Measurements from ENCODE around the gene EMC8.
"Not testable (repeated sequence)": the region's sequence is repeated elsewhere in the genome, so short reads cannot be mapped to it uniquely, and the experiment has no call there.

EMC8 gene

DNA sequence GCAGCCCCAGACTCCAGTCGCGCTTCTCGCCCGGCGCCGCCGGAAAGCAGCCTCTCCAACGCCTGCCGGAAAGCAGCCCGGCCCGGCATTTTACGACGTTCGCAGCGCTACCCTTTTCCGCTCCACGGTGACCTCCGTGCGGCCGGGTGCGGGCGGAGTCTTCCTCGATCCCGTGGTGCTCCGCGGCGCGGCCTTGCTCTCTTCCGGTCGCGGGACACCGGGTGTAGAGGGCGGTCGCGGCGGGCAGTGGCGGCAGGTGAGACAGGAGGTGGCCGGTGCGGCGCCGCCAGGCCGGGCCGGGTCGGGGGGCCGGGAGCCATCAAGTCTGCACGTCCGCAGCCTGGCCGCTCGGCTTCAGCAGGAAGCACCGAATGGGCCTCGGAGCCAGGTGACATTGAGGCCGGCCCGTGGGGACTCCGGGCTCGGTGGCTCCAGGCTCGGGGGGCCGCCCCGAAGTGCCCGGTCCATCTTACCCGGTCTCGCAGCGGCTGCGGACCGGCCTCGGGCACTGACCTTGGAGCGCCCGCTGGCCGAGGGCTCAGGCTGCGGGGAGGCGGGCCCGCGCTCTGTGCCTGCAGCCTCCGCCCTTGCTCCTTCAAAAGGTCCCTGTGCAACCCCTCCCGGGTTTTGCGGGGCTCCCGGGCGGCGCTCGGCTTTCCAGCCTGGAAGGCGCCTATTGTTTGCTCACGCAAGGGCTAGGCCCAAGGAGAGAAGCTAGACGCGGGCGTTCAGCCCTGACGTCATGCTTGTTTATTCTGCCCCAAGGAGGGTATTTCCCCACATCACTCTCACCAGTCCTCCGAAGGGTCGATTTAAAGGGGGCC lies at the start of gene EMC8, which contains the start of gene COX4I1:
TSS of gene EMC8 (minus strand) at position 48 of the 824 bp plus-strand sequence. CDS start 249 bp downstream, outside the sequence.
TSS of gene COX4I1 (plus strand) at position 199 of the 824 bp plus-strand sequence. CDS start 1,511 bp downstream, outside the sequence.
- peak; percentile 83 to 91 for DNase-seq (ENCODE audit: low read depth in 1 of 2, low spot score in 1 of 2)

DNA sequence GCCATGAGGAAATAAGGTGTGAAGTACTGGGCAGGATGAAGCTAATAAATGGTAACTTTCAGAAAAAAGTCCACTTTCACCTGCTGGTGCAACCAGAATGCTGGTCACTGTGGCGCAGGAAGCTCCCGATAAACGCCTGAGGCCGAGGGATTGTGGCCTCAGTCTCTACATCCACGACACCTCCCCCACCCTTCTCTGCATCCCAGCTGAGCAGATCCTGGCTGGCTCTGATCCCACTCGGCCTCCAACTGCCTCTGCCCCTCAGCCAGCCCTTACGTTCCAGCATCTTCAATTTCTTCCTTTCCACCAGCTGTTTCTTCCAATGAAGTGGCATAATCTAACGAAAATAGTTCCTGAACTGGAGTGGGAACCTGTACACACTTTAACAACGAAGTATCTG lies 49.6 kb upstream of the EMC8 start:
- no peak for DNase-seq (ENCODE audit: low read depth in 1 of 2, low spot score in 1 of 2)

DNA sequence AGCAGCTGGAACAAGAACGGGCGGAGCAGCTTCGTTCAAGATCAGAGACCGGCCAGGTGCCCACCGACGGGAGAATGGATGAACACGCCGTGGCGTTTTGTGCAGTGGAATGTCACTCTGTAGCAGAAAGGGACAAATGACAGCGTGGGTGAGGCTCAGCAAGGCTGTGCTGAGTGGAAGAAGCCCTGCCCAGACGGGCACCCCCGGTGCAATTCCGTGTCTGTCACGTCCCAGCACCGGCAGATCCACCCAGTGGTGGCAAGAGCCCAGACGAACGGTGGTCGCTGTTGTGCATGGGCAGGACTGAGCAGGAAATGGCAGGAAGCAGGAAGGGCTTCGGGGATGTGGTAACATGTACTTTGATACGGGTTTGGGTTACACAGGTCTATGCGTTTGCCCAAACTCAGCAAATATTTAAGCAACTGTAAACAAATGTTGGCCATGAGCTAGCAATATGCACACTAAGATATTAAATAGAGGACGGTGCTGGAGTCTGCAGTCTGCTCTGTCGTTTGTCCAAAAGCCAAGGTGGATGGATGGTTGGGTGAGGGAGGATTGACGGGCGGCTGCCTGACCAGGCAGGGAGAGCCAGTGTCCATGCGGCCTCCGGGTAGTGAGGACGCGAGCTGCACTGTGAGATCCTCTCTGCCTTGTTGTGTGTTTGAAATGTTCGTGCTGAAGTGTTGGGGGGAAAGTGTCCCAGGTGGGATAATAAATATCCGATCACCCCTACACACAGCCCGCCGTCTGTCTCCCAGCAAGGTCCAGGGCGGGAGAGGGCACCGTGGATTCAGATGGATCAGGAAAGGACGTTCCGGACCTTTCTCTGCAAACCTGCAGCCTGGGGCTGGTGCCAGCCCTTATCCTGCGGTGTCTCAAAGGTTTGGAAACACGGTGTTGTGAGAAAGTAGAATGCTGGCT lies 48.6 kb upstream of the EMC8 start:
- DNase-seq (ENCODE audit: low read depth in 1 of 2, low spot score in 1 of 2), result no peak

DNA sequence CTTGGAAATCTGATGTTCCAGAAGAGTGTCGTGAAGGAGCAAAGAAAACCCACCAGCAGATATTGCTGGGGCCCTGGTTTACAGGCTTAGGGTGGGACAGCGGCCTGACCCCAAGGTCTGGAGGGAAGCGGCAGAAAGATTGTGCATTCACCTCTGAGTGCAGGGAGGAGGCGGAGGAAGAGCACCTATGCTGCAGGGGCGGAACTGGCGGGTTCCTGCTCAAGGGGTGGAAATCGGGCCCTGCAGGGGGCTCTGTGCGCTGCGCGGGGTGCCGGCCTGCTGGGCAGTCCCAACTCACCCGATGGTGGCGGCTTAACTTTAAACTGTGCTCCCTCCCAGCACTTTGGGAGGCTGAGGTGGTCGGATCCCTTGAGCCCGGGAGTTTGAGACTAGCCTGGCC lies 47.7 kb upstream of the EMC8 start:
- no peak for DNase-seq (ENCODE audit: low read depth in 1 of 2, low spot score in 1 of 2)

DNA sequence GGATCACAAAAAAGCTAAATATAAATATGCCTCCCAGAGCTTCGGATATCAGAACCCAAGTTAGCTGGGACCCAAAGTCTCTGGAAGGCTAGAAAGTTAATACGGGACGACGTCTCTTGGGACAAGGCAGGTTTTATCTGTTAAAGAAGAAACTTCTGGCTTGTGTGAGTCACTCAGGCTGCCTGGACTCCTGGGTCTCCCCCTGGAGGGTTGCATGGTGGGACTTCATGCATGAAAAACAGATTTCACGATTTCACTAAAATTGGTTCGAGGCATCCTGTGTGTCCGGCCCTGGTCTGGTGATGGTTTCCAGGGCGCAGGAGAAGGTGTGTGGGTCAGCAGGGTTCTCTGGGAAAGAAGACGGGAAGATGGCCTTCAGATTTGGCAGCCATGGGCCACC lies 47.1 kb upstream of the EMC8 start:
- no peak for DNase-seq (ENCODE audit: low read depth in 1 of 2, low spot score in 1 of 2)

DNA sequence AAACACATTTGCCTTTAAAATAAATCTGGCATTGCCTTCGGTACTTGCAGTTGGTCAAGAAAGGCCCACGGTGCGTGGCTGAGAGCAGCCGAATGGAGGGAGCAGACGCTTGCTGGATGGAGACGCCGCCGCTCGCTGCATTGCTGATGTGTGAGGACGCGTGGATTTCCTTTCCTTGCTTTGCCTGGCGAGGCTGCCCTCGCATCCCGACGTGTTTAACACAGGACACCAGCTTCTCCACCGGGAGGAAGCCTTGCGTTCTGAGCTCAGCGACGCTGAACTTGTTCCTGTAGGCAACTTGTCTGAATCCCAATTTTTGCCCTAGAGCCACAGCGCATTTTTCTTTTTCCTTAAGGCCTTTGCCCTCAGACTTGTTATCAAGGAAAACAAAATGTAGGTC lies 45.9 kb upstream of the EMC8 start:
- no peak for DNase-seq (ENCODE audit: low read depth in 1 of 2, low spot score in 1 of 2)

DNA sequence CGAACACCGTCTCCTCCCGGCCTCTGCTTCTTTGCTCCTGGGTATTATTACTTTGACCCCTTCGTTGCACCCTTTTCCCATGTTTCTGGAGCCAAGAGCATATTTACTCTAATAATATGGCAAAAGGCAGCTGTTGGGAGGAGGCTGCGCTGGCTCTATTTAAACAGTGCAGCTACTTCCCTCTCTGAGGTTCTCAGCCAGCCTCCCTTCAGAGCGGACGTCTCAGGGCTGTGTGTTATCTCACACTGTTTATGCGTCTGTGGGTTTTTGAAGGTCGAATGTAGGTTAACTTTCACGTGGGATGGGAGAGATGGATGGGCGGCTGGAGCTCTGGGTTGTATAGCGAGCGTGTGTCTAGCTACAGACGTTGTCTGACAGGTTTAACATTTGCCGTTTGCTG lies 45.4 kb upstream of the EMC8 start:
- DNase-seq (ENCODE audit: low read depth in 1 of 2, low spot score in 1 of 2), result no peak

DNA sequence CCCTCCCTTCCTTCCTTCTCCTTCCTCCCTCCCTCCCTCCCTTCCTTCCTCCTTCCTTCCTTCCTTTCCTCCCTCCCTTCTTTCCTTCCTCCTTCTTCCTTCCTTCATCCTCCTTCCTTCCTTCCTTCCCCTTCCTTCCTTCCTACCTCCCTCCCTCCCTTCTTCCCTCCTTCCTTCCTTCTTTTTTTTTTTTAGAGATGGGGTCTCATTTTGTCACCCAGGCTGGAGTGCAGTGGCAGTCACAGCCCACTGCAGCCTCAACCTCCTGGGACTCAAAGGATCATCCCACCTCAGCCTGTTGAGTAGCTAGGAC lies 44.8 kb upstream of the EMC8 start:
- no peak for DNase-seq (ENCODE audit: low read depth in 1 of 2, low spot score in 1 of 2)

DNA sequence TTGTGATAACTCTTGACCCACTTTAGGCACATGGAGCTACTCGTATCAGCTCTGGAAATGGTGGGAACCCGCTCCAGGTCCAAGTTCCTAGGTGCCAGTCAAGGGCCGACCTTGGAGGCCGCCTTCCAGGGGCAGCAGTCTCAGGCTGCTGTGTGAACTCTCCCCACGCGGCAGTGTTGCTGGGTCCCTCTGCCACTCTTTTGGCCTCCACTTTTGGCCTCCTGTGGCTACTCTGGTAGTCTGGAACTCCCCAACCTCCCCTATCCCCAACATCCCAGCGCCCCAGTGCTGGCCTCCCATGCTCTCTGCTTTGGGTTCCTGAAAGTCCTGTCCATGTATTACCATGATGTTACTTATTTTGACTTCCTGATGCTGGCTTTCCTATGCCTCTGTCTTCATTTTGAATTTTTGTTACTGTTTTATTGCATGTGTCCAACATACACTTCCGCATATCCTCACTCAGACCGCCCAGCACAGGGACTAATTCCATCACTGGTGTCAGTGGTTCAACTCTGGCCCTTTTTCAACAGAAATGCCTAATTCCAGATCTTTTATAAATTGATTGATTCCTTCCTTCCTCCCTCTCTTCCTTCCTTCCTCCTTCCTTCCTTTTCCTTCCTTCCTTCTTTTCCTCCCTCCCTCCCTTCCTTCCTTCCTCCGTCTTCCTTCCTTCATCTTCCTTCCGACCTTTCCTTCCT lies 44.3 kb upstream of the EMC8 start:
- no peak for DNase-seq (ENCODE audit: low read depth in 1 of 2, low spot score in 1 of 2)

DNA sequence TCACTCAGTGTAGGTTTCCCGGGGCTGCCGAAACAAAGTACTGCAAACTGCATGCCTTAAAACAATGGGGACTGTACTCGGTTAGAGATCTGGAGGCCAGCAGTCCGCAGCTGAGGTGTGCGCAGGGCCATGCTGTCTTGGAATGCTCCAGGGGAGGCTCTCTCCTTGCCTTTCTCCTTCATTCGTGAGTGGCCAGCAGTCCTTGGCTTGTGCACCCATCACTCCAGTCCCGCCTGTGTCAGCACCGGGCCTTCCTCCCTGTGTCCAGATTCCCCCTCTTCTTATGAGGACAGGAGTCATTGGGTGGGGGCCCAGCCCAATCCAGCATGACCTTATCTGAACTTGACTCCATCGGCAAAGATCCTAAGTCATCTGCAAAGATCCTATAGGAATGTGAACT lies 43.5 kb upstream of the EMC8 start:
- DNase-seq (ENCODE audit: low read depth in 1 of 2, low spot score in 1 of 2), result no peak

DNA sequence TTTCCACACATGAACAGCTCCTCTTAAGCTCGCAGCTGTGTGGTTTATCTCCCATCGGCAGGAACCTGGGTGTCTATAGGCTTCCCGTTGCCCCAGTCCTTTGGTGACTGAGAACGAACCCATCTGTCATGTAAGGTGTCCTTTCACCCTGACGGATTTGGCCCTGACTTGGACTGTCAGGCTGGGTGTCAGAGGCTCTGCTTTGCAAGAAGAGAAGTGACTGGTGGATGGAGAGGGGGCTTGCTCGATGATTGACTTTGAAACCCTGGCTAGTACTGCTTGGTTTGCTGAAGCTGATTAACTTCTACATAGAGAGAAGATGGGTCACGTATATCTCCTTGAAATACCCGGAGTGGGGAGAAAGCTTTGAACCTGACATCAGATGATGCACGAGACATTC lies 43.1 kb upstream of the EMC8 start:
- no peak for DNase-seq (ENCODE audit: low read depth in 1 of 2, low spot score in 1 of 2)

DNA sequence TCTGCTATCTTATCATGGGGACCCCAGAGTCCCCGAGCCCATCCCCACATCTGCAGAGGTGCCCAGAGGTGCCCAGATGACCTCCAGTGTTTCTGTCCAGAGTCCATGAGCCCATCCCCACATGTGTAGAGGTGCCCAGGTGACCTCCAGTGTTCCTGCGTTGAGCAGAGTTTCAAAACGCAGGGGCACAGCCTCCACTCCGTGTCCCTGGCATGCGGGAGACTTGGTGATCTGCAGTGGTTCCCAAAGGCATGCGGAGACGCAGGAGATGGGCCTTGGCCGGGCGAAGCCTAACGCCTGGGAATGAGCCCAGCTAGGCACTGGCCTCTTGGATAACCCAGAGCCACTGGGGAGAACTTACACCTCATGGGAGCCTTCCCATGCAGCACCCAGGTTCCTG lies 41.5 kb upstream of the EMC8 start:
- no peak for DNase-seq (ENCODE audit: low read depth in 1 of 2, low spot score in 1 of 2)

DNA sequence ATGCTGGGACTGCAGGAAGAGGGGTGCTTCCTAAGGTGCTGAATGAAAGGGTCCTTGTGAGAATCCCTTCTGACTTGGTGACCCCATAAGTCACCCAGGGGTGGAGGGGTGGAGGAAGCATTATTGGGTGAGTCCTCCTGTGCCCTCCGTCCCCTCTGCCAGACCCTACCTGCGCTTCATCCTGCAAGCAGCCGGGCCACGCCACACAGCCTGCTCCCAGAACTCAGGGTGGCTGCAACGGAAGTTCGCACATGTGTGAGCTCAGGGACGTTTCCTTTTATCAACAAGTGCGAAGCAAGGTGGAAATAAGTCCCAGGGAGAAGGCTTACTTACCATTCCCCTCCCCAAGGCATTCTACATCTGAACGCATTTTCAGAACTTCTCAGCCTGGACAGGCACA lies 41.1 kb upstream of the EMC8 start:
- DNase-seq (ENCODE audit: low read depth in 1 of 2, low spot score in 1 of 2), result no peak

DNA sequence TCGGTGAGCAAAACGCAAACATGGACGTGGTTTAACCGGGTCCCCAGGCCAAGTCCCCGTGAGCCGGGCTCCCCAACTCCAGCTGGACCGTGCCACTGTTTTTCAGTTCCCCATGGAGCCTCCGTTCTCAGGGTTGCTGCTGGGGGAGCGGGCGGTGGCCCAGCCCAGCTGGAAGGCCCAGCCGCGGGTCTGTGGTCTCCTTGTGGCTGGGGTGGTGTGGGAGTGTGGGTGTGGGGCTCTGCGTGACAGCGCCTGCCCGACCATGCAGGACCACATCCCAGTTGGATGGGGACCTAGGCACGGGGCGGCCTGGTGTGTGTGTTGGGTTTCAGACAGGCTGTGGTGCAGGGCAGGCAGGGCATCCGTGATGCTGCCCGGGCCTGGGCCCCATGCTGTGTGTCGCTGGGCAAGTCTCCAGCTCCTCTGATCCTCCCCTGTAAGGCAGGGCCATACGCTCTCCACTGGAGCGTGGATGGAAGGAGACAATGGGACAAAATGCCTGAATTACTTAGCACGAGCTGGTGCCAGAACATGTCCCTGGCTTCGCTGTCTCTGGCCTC lies 40.4 kb upstream of the EMC8 start:
- DNase-seq (ENCODE audit: low read depth in 1 of 2, low spot score in 1 of 2), result no peak

DNA sequence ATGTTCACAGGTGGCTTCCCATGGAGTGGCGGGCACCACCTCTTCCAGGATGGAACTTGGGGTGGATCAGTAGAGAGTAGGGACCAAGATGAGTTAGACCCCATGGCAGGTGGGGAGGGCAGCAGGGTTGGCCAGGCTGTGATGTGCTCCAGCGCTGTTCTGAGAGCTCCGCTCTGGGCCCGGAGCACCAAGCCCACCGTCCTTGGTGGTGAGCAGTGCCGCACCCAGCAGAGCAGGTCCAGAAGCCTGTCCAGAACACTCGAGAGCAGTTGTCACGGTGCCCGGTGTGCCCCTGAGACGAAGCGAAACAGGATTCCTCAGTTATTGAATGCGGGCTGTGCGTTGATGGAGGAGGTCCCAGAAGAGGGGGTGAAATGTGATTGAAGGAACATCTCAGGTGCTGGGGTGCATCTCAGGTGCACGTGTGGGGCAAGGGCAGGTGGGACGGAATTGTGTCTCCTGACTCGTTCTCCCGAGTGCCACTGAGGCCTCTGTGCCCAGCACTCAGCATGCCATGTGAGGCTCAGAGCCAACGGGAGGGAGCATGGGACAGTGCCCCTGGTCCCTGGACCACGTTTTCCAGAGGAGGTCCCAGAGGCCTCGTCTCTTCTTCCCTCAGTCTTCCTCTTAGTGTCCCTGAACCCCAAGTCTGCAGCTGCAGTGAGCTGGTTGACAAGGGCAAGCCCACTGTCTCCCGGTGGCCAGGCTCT lies 39.7 kb upstream of the EMC8 start:
- no peak for DNase-seq (ENCODE audit: low read depth in 1 of 2, low spot score in 1 of 2)

DNA sequence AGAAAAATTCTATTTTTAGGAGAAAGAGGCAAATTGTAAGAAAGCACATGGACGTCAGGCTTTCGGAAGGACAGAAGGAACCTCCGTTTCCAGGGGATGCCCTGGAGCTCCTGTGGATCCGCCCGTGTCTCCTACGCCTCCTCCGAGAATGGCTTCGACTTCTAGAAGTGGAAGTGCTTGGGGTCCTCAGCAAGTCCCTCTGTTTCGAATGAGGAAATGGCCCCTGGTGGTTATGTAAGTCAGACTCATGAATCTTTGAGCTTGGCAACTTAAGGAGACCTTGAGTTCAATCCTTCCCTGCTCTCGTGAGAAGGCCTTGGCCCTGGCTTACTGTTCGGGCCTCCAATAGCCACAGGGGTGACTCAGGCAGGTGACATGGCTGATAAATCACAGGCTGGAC lies 39.0 kb upstream of the EMC8 start:
- no peak for DNase-seq (ENCODE audit: low read depth in 1 of 2, low spot score in 1 of 2)

DNA sequence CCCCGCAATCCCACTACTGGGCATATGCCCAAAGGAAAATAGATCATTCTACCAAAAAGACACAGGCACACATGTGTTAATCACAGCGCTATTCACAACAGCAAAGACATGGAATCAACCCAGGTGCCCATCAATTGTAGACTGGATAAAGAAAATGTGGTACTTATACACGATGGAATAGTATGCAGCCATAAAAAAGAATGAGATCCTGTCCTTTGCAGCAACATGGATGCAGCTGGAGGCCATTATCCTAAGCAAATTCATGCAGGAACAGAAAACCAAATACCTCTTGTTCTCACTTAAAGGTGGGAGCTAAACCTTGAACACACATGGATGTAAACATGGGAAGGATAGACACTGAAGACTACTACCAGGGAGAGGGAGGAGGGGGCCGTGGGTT lies 38.3 kb upstream of the EMC8 start:
- not testable (repeated sequence) for DNase-seq (ENCODE audit: low read depth in 1 of 2, low spot score in 1 of 2)

DNA sequence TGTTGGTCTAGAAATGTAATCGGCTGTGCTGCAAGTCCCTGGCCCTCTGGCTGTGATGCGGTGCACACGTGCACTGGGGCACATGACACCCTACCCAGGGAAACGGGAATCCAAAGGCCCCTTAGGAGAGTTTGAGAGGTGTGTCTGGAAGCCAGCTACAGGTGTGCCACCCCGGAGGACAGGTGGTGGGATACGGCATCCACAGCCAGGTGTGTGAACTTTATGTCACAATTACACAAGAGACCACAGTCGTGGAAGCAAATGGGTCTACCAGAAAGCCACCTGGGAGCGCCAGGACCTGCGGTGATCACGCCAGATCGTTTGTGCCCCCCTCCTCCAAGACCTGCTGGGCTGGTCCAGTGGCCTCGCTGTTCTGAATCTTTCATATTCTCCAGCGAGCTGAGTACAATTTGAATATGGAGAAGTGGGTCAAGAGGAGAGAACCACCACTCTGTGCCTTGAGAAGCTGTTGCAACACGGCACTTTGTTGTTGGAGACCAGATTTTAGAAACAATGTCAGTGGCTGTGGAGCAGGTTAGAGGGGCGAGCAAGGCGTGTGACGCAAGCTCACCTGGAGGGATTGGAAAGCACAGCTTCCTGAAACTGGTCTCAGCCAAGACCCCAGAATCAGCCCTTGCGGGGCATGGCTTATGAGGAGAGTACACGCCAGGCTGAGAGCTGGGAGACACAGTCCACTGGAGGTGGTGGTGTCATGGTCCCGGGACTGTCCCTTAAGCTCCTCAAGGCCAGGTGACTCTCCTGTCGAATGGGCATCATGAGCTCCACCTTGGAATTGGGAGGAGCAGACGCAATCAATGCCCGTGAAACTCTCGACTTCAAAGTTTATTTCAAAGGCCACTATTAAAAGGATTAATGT lies 37.6 kb upstream of the EMC8 start:
- no peak for DNase-seq (ENCODE audit: low read depth in 1 of 2, low spot score in 1 of 2)

DNA sequence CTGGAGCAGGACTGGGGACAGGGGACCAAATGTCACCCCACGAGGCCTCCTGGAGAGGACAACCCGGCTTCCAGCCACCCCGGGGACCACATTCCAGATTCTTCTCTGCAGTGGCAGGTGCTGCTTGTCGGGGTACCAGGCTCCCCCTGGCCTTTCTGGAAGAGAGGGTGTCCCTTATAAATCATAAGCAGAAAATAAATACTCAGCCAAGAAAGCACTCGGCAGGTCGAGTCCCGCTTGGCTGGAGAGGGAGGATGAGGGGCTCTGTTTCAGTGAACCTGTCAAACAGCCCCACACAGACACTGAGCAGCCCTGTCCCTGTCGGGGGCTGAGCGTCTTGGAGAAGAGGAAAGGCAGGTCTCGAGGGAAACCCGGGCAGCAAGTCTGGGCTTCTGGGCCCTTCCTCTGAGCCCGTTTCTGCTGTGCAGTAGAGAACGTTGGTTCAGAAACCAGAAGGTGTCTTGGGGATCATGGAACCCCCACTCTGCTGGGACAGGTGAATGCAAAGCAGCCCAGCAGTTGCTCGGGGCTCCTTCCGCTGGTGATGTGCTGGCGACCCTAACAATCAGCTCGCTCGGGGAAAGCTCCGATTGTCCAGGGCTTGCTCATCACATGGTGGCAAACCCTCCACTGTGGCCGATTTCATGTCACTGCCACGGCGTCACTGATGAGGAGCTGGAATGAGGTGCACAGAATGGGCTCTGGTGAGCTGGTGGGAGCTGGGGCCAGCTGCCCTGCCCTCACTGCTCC lies 36.8 kb upstream of the EMC8 start:
- no peak for DNase-seq (ENCODE audit: low read depth in 1 of 2, low spot score in 1 of 2)
